GM21717 (cell line): Measurements from ENCODE around the gene CD37.
A peak's percentile ranks its signal among the peaks of the same experiment; 100 is the strongest.

ENCODE experiments used
- ATAC-seq: cut with Tn5 transposase; IDR thresholded peaks from one replicate; pipeline ENCODE4 v1.9.1; 2021; ENCODE audit warnings: mild to moderate bottlenecking, moderate library complexity; ENCODE audit not compliant: unreplicated experiment

Gene CD37

DNA sequence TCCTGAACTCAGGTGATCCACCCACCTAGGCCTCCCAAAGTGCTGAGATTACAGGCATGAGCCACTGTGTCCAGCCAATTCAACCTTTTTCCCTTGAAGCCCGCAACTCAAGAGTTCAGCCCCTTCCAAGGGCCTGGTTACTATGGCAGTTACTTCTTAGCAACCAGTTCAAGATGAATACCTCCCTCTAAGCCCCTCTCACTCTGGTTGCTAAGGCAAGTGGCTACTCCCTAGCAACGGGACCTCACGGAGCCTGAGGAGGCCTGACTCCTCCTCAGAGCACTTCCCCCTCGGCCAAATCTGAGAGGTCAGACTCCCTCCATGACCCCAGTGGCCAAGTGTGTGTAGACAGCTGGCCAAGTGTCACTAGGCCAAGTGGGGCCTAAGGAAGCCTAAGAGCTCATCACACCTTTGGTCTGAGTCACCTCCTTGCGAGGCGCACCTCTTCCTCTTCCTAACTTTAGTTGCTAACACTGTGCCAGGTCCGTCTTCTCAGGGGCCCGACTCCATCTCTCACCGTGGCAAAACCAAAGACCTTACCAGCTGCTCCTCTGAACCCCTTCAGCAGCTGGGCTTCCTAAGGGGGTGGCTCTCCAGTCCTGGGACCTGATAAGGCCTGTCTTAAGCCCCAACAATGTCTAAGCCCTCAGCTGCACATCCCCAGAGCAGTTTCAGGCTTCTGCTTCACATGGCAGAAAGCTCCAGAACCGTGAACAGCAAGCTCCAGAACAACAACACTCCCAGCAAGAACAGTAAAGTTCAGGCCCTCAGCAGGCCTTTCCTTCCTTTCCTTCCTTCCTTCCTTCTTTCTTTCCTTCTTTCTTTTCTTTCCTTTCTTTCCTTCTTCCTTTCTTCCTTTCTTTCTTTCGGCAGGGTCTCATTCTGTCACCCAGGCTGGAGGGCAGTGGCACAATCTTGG is 9.6 kb downstream of the CD37 start:
- no peak for ATAC-seq

DNA sequence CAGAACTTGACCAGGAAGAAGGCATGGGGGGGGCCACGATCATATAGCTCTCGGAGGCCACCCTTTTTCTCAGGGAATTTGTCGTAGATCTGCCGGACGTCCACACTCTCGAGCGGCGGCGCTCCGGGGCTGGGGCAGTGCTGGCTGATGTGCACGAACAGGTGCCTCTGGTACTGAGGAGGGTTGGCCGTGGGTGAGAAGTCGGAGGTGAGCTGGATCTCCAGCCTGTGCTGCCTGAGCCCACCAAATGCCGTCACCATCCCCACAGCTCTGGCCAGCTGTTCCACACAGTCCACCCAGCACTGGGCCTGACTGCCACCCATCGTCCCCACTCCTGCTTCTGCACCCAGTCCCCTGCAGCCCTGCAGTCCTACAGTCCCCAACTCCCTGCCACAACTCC is 12.0 kb downstream of the CD37 start:
- no peak for ATAC-seq

DNA sequence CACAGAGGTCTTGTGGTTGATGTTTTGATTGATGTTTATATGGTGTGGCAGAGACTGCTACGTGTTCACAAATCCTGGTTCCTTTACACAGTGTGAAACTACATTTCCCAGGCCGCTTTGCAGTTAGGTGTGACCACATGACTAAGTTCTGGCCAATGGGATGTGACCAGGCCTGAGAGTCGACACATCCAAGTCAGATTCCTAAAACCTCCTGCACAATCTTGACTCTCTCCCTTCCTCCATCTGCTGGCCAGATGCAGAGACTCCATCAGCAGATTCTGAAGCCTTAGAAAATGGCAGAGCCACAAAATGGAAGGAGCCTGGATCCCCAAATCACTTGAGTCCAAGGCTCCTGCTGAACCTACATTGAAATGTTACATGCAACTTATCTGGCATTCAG is 12.6 kb downstream of the CD37 start:
- no peak for ATAC-seq

DNA sequence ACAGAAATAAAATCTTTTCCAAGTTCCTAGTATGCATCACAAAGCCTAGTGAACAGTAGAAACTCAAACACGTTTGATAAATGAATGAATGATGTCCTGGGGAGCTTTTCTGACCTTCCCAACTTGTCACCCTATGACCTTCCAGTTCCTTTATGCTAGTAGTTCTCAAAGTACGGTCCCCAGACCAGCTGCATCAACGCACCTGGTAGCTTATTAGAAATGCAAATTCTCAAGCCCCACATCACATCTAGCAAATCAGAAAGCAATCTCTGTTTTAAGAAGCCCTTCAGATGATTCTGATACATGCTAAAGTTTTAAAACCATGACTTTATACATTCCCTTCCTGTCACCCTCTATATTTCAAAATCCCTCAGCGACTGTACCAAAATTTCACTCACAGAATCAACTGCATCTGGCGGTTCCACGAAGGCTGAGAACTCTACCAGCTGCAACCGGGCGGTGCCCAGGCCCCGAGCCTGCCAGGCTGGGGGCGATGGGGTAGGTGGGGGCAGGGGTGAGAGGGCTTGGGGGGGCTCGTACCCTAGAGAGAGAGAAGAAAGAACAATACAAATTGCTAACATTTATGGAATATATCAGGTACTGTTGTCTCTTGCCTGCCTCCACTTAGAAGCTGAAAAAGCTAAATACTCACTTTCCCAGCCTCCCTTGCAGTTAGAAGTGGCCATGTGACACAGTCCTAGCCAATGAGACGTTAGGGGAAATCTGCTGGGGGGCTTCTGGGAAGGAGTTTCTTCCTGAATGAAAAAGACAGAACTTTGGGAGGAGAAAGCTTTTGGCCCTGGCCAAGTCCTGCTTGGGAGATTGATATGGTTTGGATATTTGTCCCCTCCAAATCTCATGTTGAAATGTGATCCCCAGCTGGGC is 13.3 kb downstream of the CD37 start:
- no peak for ATAC-seq

DNA sequence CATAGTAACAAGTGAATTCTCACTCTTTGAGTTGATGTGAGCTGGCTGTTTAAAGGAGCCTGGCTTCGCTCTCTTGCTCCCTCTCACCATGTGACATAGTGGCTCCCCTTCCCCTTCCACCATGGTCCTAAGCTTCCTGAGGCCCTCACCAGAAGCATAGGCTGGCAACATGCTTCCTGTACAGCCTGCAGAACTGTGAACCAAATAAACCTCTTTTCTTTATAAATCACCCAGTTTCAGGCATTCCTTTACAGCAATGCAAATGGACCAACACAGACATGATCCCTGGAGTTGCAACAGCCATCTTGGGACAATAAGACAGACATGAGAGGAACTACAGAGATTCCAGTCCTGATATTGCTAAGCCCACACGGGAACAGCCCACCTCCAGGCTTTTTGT is 14.4 kb downstream of the CD37 start:
- no peak for ATAC-seq

DNA sequence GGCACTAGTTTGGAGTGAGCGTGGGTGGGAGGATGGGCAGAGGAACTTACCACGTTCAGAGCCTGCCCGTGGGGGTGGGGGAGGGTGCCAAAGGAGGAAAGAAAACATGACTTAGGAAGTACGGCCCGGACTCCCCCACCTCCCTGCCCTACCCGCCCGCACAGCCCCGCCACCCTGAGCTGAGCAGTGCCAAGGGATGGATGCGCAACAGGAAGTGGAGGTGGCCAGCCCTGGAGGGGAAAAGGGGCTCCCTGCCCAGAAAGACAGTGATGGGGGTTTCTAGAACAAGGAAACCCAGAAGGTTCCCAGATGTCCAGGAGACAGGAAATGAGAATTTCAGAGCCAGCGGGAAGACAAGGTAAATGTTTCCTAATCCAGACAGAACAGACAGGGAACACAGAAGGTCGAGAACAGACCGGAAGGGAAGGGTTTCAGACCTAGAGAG is 20.7 kb downstream of the CD37 start:
- ATAC-seq: no peak

DNA sequence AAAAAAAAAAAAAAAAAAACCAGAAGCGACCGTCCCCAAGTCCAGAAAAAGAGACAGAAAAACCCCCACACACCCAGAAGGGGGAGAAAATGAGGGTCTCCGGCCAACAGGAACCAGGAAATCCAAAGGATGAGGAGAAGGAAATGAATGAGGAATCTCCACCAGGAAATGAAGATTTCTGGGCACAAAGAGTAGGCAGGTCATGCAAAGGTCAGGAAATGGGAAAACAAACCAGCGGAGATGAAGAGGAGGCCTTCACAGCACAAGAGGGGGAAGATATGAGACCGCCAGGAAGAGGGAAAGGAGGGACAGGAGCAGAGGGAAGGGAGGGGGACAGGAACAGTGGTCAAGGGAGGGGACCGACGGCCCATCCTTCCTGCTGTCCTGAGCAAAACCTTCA is 21.2 kb downstream of the CD37 start:
- no peak for ATAC-seq

DNA sequence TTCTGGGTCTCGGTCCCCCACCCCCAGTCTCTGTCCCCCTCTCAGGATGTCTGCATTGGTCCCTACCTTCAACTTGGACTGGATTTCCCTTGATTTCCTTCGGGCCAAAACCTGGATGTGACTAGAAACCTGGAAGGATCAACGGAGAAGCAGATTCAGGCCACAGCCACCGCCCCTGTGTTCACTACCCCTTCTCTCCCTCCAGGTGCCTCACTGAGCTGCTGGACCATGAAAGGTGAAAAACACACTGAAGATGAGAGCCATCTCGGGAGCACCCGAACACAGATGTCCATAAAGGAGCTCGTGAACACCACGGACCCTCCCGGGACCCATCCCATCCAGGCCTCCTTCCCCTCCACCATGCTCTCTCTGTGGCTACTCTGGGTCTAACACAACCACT is 22.0 kb downstream of the CD37 start:
- no peak for ATAC-seq

DNA sequence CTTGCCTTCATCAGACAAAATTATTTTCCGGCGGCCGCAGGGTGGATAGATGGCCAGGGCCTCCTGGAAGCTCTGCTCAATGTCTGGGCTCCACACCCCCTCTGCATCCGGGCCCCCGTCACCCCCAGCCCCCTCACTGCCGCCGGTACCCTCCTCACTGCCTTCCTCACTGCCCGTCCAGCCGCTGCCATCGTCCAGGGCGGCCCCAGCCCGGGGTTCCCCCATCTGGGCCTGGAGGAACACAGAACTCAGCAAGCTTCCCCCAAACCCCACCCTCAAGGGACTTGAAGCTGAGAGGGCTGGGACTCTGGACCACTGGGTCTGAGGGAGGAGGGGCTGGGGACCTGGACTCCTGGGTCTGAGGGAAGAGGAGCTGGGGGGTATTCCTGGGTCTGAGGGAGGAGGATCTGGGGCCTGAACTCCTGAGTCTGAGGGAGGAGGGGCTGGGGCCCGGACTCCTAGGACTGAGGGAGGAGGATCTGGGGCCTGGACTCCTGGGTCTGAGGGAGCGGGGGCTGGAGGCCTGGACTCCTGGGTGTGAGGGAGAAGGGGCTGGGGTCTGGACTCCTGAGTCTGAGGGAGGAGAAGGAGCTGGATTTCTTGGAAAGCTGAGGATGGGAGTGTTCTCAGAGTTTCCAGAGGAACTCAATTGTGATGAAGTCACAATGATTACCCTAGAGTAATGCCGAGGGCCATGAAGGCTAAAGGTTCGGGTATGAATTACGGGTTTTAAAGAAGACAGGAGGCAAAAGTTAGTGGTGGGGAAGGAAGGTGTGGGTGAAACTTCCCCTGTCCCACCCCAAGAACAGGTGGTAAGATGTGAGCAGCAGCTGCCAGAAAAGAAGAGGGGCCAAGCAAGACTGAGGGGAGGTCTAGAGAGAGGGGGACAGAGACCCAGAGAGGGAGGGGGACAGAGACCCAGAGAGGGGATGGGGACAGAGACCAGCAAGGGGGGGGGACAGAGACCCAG is 24.9 kb downstream of the CD37 start:
- ATAC-seq: no peak

DNA sequence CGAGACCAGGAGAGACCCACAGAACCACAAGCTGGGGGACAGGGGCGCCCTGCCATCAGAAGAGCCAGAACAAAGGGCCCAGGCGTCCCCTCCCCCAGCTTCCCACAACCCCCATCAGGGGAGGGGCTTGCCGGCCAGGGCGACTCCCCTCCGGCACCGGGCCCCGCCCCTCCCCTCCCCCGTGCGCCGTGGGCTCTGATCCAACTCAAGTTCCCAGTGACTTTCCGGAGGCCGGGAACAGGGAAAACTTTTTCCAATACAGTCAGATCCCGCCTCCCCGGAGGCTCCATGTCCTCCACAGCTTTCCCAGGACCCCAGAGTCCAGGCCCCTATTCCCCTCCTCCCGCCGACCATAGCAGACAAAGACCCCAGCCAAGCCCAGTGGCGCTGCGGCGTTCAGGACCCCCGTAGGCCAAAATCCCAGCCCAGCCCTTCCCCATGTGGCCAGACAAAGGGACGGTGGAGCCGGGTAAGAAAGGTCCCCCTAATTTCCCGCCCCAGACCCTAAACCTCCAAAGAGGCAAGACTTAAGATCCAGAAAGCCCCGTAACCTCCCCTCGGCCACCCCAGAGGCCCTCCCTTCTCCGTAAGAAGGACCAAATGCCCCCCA is 26.3 kb downstream of the CD37 start:
- ATAC-seq: no peak

DNA sequence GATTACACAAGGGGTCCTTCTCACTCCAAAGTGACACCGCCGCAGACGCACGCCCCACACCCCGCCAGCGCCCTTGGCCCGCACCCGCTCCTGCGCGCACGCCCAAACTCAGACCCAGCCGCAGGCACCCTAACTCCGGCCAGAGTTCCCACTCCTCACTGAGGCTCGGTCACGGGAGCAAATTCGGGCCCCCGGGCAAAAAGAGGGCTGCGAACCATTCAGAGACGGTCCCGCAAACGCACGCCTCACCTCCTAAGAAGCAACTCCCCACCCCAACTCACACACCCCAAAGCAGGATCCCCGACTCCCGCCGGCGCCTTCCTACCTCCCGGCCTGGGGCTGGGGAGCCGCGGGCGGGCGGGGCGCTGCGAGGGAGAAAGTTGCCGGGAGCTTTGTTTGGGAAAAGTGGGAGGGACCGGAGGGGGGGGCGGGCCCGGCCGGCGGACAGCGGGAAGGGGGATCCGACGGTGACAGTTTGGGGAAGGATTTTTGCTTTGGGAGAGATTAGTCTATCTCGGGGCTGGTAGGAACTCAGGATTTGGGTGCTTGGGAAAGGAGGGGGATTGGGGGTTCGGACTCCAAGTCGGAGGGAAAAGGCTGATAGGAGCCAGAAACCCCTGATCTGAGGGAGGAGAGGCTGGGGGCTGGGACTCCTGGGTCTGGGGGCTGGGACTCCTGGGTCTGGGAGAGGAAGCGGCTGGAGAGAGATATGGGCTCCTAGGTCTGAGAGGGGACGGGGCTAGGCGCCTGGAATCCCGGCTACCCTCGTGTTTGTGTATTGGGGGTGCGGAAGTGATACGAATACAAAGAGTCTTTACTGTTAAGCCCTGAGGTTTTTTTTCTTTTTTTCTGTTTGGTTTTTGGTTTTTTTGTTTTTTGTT is 27.1 kb downstream of the CD37 start, which contains the start of gene TEAD2:
Gene TEAD2 (minus strand): TSS at position 369 of the 881 bp plus-strand sequence. CDS start 2,341 bp downstream, outside the sequence.
- no peak for ATAC-seq

DNA sequence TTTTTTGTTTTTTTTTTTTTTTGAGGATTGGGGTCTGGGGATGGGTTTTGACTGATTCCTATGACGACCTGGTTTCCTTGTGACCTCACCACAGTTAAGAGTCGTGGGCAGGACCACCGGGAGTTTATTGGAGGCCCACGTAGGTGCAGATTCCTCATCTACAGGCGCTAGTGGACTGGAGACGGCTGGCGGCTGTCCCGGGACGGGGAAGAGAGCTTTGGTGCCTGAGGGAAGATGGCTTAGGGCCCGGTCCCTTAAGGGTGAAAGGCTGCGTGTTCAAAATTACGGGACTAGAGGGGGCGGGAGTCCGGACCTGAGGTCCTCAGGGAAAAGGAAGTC is 27.7 kb downstream of the CD37 start:
- ATAC-seq: no peak

DNA sequence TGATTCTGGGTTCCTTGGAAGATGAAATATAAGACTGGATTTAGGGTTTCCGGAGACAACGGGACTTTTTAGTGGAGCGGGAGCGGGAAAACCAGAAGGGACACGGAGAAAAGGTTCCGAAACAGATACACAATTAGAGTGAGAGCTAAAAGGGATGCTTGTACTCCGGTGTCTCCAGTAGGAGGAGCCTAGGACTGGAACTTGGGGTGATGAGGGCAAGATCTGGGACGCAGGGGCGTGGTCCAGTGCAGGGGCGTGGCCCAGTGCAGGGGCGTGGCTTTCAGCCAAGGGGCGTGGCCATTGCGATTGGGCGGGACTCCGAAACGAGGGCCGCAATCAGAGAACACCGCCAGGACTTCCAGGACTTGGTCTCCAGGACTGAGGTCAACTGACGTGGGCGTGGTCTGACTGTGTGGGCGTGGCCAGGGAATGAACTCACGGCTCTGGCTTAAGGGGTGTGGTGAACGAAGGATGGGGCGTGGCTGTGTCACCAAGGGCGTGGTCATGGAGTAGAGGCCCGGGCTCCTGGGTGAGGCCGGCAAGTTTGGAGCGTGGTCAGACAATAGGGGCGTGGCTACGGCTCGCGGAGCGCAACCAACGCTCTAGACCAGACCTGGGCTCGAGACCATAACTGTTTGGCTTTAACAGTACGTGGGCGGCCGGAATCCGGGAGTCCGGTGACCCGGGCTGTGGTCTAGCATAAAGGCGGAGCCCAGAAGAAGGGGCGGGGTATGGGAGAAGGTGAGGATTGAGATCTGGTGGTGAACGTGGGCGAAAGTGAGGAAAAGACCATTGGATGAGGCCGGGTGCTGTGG is 28.3 kb downstream of the CD37 start, which contains the start of gene DKKL1:
Gene DKKL1 (plus strand): TSS at position 610 of the 815 bp plus-strand sequence. CDS start 122 bp downstream, at position 732.
- peak; percentile 63 for ATAC-seq

DNA sequence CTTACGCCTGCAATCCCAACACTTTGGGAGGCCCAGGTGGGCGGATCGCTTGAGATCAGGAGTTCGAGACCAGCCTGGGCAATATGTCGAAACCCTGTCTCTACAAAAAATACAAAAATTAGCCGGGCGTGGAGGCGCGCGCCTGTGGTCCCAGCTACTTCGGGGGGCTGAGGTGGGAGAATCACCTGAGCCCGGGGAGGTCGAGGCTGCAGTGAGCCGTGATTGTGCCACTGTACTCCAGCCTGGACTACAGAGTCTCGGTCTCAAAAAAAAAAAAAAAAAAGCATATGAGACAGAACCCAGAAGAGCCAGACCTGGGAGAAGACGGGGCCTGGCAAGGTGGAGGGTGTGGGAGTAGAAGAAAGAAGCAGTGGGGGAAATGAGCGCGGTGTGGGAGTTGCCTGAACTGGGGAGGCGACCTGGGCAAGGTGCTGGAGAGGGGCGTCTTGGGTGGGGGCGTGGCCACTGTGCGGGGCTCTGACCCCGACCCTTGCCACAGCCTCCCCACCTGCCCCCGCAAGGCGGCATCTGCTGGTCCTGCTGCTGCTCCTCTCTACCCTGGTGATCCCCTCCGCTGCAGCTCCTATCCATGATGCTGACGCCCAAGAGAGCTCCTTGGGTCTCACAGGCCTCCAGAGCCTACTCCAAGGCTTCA is 29.0 kb downstream of the CD37 start:
- ATAC-seq: no peak

DNA sequence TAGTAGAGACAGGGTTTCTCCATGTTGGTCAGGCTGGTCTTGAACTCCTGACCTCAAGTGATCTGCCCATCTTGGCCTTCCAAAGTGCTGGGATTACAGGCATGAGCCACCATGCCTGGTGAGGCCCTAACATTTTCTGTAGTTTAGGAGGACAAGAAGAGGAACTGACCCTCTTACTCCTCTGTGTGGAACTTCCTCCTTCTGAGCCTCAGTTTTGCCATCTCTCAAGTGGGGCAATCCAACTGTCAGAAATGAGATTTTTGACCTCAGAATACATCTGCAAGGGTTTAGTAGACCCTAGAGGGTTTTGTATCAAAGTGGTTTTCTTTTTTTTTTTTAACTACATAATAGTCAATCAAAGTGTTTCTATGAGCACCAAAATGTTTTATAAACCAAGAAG is 30.9 kb downstream of the CD37 start:
- no peak for ATAC-seq

DNA sequence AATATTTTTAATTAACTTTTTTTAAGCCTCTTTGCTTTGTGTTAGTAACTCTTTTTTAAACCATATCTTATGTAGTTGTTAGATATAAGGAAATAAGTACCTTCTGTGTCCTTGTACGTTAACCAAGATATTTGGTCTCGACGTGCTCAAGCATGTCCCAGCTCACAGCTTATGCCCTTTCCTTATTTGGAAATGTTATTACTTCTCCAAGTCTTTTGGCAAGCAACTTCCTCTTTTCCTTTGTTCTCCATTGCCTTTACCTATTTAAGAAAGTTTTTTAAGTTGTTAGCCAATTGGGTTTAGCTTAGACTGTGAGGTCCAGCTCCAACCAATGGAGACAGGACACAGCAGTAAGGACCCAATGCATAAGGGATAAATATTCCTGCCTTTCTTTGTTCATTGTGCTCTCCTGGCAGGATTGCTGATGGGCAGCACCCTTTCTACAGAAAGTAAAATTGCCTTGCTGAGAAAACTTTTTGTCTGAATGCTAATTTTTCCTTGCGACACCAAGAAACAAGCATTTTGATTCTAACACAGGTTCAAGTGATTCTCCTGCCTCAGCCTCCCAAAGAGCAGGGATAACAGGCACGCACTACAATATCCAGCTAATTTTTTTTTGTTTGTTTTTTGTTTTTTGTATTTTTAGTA is 33.6 kb downstream of the CD37 start:
- no peak for ATAC-seq

DNA sequence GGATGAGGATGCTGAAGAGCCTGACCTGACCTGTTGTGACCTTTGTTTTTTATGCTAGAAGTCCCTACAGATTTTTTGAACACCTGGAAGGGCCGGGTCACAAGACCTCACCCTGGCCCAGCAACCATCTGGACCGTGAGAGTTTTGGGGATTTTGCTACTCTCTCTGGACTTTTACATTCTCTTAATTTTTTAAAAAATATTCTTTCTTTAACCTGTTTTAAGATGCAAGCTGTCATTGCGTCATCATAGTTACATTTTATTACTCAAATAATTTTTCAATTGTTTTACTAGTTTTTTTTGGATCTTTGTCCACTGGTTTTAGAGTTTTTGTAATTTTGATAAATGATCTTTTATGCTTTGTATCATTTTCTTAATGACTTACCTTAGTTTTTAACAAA is 36.0 kb downstream of the CD37 start:
- no peak for ATAC-seq
